Activated T-cell treated with anti-CD3 and anti-CD28 coated beads, Interleukin-2, amount 50 U/mL, for 24 hours (primary cell): Measurements from ENCODE around the gene HINT3.
"Not testable (repeated sequence)": the region's sequence is repeated elsewhere in the genome, so short reads cannot be mapped to it uniquely, and the experiment has no call there.

Experiments
- DNase-seq: peaks from one replicate; pipeline ENCODE4 v3.0.0-alpha.2; 2020
- H3K27ac Mint-ChIP-seq: 2 replicates; pipeline ENCODE4 v1.8.0; 2020; ENCODE audit warnings: mild to moderate bottlenecking, mixed read lengths
- H3K27me3 Mint-ChIP-seq: 2 replicates; pipeline ENCODE4 v1.8.0; 2020; ENCODE audit warnings: mixed read lengths
- H3K36me3 Mint-ChIP-seq: 2 replicates; pipeline ENCODE4 v1.8.0; 2020; ENCODE audit warnings: low read depth, mixed read lengths
- H3K4me1 Mint-ChIP-seq: 2 replicates; pipeline ENCODE4 v1.8.0; 2020; ENCODE audit warnings: low read depth, mixed read lengths
- H3K4me3 Mint-ChIP-seq: 2 replicates; pipeline ENCODE4 v1.8.0; 2020; ENCODE audit warnings: mild to moderate bottlenecking, moderate library complexity, mixed read lengths
- H3K9me3 Mint-ChIP-seq: 2 replicates; pipeline ENCODE4 v1.8.0; 2020; ENCODE audit warnings: mixed read lengths

HINT3 gene

GRCh38 chr6:125947615-125948014 is 9.0 kb upstream of the HINT3 start:
- no peak for DNase-seq
- Mint-ChIP-seq H3K36me3 (no peaks in the 10 kb centered on the region), H3K27ac (no peak overlapping the region), H3K27me3 (peaks cover 4% of the 10 kb centered on the region), H3K9me3 (no peaks in the 10 kb centered on the region), H3K4me1 (peaks cover 16% of the 10 kb centered on the region), H3K4me3 (no peak overlapping the region)

- no peak overlapping the region for H3K4me3 Mint-ChIP-seq
- H3K4me1 Mint-ChIP-seq, result peaks cover 15% of the 10 kb centered on the region
- no peaks in the 10 kb centered on the region for H3K9me3 Mint-ChIP-seq
- H3K27ac Mint-ChIP-seq, result no peak overlapping the region
- H3K27me3 Mint-ChIP-seq, result peaks cover 4% of the 10 kb centered on the region
- H3K36me3 Mint-ChIP-seq, result no peaks in the 10 kb centered on the region
- no peak for DNase-seq
Observed at GRCh38 chr6:125948455-125948854, 8.1 kb upstream of the HINT3 start.

- no peak for DNase-seq
- H3K4me1 Mint-ChIP-seq, result peaks cover 9% of the 10 kb centered on the region
- peaks cover 4% of the 10 kb centered on the region for H3K27me3 Mint-ChIP-seq
- H3K36me3 Mint-ChIP-seq, result no peaks in the 10 kb centered on the region
- H3K9me3 Mint-ChIP-seq, result no peaks in the 10 kb centered on the region
- no peak overlapping the region for H3K4me3 Mint-ChIP-seq
- H3K27ac Mint-ChIP-seq, result no peak overlapping the region
Observed at GRCh38 chr6:125949069-125949468, 7.5 kb upstream of the HINT3 start.

GRCh38 chr6:125950293-125950692 is 6.3 kb upstream of the HINT3 start:
- Mint-ChIP-seq H3K4me1 (peaks cover 6% of the 10 kb centered on the region), H3K4me3 (no peak overlapping the region), H3K36me3 (no peaks in the 10 kb centered on the region), H3K27me3 (peaks cover 4% of the 10 kb centered on the region), H3K9me3 (no peaks in the 10 kb centered on the region), H3K27ac (no peak overlapping the region)
- no peak for DNase-seq

- H3K27ac Mint-ChIP-seq, H3K27me3 Mint-ChIP-seq: not testable (repeated sequence)
Observed at GRCh38 chr6:125950716-125951115, 5.9 kb upstream of the HINT3 start.

GRCh38 chr6:125951323-125951722 is 5.2 kb upstream of the HINT3 start:
- H3K36me3 Mint-ChIP-seq, result no peaks in the 10 kb centered on the region
- H3K27me3 Mint-ChIP-seq, result peaks cover 4% of the 10 kb centered on the region
- H3K9me3 Mint-ChIP-seq, result no peaks in the 10 kb centered on the region
- DNase-seq, result no peak
- no peak overlapping the region for H3K27ac Mint-ChIP-seq
- H3K4me3 Mint-ChIP-seq, result no peak overlapping the region
- H3K4me1 Mint-ChIP-seq, result peaks cover 8% of the 10 kb centered on the region

More at GRCh38 chr6:125950716-125951115, 5.9 kb upstream of the HINT3 start:
- H3K36me3 Mint-ChIP-seq, H3K9me3 Mint-ChIP-seq, H3K4me1 Mint-ChIP-seq, DNase-seq, H3K4me3 Mint-ChIP-seq: not testable (repeated sequence)

- no peak for DNase-seq
- Mint-ChIP-seq H3K27ac (no peak overlapping the region), H3K9me3 (no peaks in the 10 kb centered on the region), H3K27me3 (peaks cover 4% of the 10 kb centered on the region), H3K36me3 (no peaks in the 10 kb centered on the region), H3K4me1 (peaks cover 7% of the 10 kb centered on the region), H3K4me3 (no peak overlapping the region)
Observed at GRCh38 chr6:125952764-125953501, 3.6 kb upstream of the HINT3 start.

- no peak overlapping the region for H3K27ac Mint-ChIP-seq
- H3K27me3 Mint-ChIP-seq, result peaks cover 4% of the 10 kb centered on the region
- no peaks in the 10 kb centered on the region for H3K9me3 Mint-ChIP-seq
- peaks cover 7% of the 10 kb centered on the region for H3K4me1 Mint-ChIP-seq
- DNase-seq, result no peak
- no peak overlapping the region for H3K4me3 Mint-ChIP-seq
- no peaks in the 10 kb centered on the region for H3K36me3 Mint-ChIP-seq
Observed at GRCh38 chr6:125953502-125953875, 3.1 kb upstream of the HINT3 start.

GRCh38 chr6:125954735-125955339 is 1.7 kb upstream of the HINT3 start:
- H3K27me3 Mint-ChIP-seq, result peaks cover 4% of the 10 kb centered on the region
- H3K36me3 Mint-ChIP-seq, result no peaks in the 10 kb centered on the region
- H3K4me1 Mint-ChIP-seq, result peaks cover 7% of the 10 kb centered on the region
- no peak overlapping the region for H3K4me3 Mint-ChIP-seq
- DNase-seq, result no peak
- H3K27ac Mint-ChIP-seq, result no peak overlapping the region
- H3K9me3 Mint-ChIP-seq, result no peaks in the 10 kb centered on the region

GRCh38 chr6:125955973-125956372 is 597 bp upstream of the HINT3 start:
- no peak overlapping the region for H3K4me3 Mint-ChIP-seq
- no peak for DNase-seq
- H3K27ac Mint-ChIP-seq, result no peak overlapping the region
- peaks cover 4% of the 10 kb centered on the region for H3K27me3 Mint-ChIP-seq
- H3K36me3 Mint-ChIP-seq, result peaks cover 3% of the 10 kb centered on the region
- H3K9me3 Mint-ChIP-seq, result no peaks in the 10 kb centered on the region
- peaks cover 9% of the 10 kb centered on the region for H3K4me1 Mint-ChIP-seq

- Mint-ChIP-seq H3K4me3 (no peak overlapping the region), H3K9me3 (no peaks in the 10 kb centered on the region), H3K36me3 (peaks cover 6% of the 10 kb centered on the region), H3K27ac (no peak overlapping the region), H3K27me3 (peaks cover 1% of the 10 kb centered on the region), H3K4me1 (peaks cover 15% of the 10 kb centered on the region)
- no peak for DNase-seq
Observed at GRCh38 chr6:125957391-125957693, 772 bp downstream of the HINT3 start.

- Mint-ChIP-seq H3K4me3 (no peak overlapping the region), H3K36me3 (peaks cover 6% of the 10 kb centered on the region), H3K27me3 (no peaks in the 10 kb centered on the region), H3K4me1 (peaks cover 17% of the 10 kb centered on the region), H3K9me3 (no peaks in the 10 kb centered on the region), H3K27ac (no peak overlapping the region)
- DNase-seq, result no peak
Observed at GRCh38 chr6:125957845-125958244, 1.3 kb downstream of the HINT3 start.

- peaks cover 6% of the 10 kb centered on the region for H3K36me3 Mint-ChIP-seq
- peaks cover 26% of the 10 kb centered on the region for H3K4me1 Mint-ChIP-seq
- no peaks in the 10 kb centered on the region for H3K27me3 Mint-ChIP-seq
- no peak overlapping the region for H3K4me3 Mint-ChIP-seq
- no peaks in the 10 kb centered on the region for H3K9me3 Mint-ChIP-seq
- no peak overlapping the region for H3K27ac Mint-ChIP-seq
- no peak for DNase-seq
Observed at GRCh38 chr6:125959041-125959440, 2.5 kb downstream of the HINT3 start.

- Mint-ChIP-seq H3K27ac (no peak overlapping the region), H3K4me3 (no peak overlapping the region), H3K27me3 (no peaks in the 10 kb centered on the region), H3K36me3 (peaks cover 7% of the 10 kb centered on the region), H3K9me3 (no peaks in the 10 kb centered on the region), H3K4me1 (peaks cover 26% of the 10 kb centered on the region)
- no peak for DNase-seq
Observed at GRCh38 chr6:125961117-125961516, 4.5 kb downstream of the HINT3 start.

GRCh38 chr6:125962900-125963497 is 6.4 kb downstream of the HINT3 start:
- no peak for DNase-seq
- no peak overlapping the region for H3K4me3 Mint-ChIP-seq
- no peaks in the 10 kb centered on the region for H3K27me3 Mint-ChIP-seq
- peaks cover 21% of the 10 kb centered on the region for H3K36me3 Mint-ChIP-seq
- no peaks in the 10 kb centered on the region for H3K9me3 Mint-ChIP-seq
- H3K27ac Mint-ChIP-seq, result no peak overlapping the region
- peaks cover 29% of the 10 kb centered on the region for H3K4me1 Mint-ChIP-seq
